ENCODE results near the gene PEBP1. TPM values are rescaled to one million over a fixed set of nuclear protein-coding genes. Genes with fewer than 3 reads are reported as not detected.

The PEBP1 gene
- total RNA-seq, 4 donors from 2014 or later: 166 to 237 (median 192) TPM

DNA sequence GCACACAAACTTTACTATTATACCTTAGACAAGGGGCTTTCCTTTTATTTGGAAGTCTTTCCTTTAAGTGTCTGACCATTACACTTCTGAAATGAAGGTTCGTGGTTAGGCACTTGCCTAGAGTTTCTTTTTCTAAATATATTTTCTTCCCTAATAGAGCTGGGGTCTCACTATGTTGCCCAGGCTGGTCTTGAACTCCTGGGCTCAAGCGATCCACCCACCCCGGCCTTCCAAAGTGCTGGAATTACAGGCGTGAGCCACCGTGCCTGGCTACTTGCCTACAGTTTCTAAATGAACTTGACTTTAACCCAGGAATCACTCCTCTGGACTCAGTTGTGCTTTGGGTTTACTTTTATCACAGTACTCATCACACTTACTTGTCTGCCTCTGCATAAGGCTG, 57.6 kb downstream of the PEBP1 start:
- TF ChIP-seq POLR2A (IDR thresholded peaks at IDR 0.05) (no peak), CTCF (IDR thresholded peaks at IDR 0.05) (no peak)
- Histone ChIP-seq H3K9me3 (no peaks in the 10 kb centered on the region), H3K27me3 (no peaks in the 10 kb centered on the region), H3K4me3 (no peak overlapping the region), H3K36me3 (peaks cover 0 to 53% (median 2%) of the 10 kb centered on the region in 3 donors), H3K27ac (no peak overlapping the region), H3K4me1 (peaks cover 0 to 25% (median 10%) of the 10 kb centered on the region in 3 donors)
- no peak for DNase-seq
- 68 to 77% methylated on average over 5 of the region's 5 CpGs for WGBS, 2 donors
- intact Hi-C loops (cut with DNase I): no loop called here

GRCh38 chr12:118193958-118194357, 58.0 kb downstream of the PEBP1 start:
- TF ChIP-seq CTCF (IDR thresholded peaks at IDR 0.05) (no peak), POLR2A (IDR thresholded peaks at IDR 0.05) (no peak)
- no peak for DNase-seq
- intact Hi-C loops (cut with DNase I): no loop called here
- WGBS, 2 donors: 94 to 98% methylated on average over 6 of the region's 6 CpGs
- Histone ChIP-seq H3K4me3 (no peak overlapping the region), H3K27ac (no peak overlapping the region), H3K36me3 (peaks cover 0 to 58% (median 7%) of the 10 kb centered on the region in 3 donors), H3K27me3 (no peaks in the 10 kb centered on the region), H3K4me1 (peaks cover 0 to 21% (median 8%) of the 10 kb centered on the region in 3 donors), H3K9me3 (no peaks in the 10 kb centered on the region)

Other genes with a start within 250 kb of the PEBP1 start
- under 1 TPM; under 0.01 to 0.13 (median 0.03) TPM for gene KSR2, start 167.1 kb upstream of the PEBP1 start, total RNA-seq
- gene RFC5, start 119.4 kb upstream of the PEBP1 start, total RNA-seq: 10 to 100 TPM; 11.5 to 32.2 (median 19.1) TPM
- 10 to 100 TPM; 67.5 to 79.5 (median 74.1) TPM for gene WSB2, start 74.9 kb upstream of the PEBP1 start, total RNA-seq
- 10 to 100 TPM; 11.9 to 47.1 (median 25.8) TPM for gene VSIG10, start 32.1 kb upstream of the PEBP1 start, total RNA-seq
- 10 to 100 TPM; 13.7 to 27.7 (median 21.1) TPM for gene TAOK3, start 236.8 kb downstream of the PEBP1 start, total RNA-seq
- gene SUDS3, start 240.4 kb downstream of the PEBP1 start, total RNA-seq: 10 to 100 TPM; 43.3 to 55.0 (median 44.8) TPM